HG03103 (cell line): ENCODE measurements around the gene LPA.
"Not testable (repeated sequence)": the region's sequence is repeated elsewhere in the genome, so short reads cannot be mapped to it uniquely, and the experiment has no call there.

Source experiments
- ATAC-seq: cut with Tn5 transposase; IDR thresholded peaks from one replicate; pipeline ENCODE4 v1.9.1; 2021; ENCODE audit warnings: low read depth; ENCODE audit not compliant: unreplicated experiment

Gene LPA, protein sequence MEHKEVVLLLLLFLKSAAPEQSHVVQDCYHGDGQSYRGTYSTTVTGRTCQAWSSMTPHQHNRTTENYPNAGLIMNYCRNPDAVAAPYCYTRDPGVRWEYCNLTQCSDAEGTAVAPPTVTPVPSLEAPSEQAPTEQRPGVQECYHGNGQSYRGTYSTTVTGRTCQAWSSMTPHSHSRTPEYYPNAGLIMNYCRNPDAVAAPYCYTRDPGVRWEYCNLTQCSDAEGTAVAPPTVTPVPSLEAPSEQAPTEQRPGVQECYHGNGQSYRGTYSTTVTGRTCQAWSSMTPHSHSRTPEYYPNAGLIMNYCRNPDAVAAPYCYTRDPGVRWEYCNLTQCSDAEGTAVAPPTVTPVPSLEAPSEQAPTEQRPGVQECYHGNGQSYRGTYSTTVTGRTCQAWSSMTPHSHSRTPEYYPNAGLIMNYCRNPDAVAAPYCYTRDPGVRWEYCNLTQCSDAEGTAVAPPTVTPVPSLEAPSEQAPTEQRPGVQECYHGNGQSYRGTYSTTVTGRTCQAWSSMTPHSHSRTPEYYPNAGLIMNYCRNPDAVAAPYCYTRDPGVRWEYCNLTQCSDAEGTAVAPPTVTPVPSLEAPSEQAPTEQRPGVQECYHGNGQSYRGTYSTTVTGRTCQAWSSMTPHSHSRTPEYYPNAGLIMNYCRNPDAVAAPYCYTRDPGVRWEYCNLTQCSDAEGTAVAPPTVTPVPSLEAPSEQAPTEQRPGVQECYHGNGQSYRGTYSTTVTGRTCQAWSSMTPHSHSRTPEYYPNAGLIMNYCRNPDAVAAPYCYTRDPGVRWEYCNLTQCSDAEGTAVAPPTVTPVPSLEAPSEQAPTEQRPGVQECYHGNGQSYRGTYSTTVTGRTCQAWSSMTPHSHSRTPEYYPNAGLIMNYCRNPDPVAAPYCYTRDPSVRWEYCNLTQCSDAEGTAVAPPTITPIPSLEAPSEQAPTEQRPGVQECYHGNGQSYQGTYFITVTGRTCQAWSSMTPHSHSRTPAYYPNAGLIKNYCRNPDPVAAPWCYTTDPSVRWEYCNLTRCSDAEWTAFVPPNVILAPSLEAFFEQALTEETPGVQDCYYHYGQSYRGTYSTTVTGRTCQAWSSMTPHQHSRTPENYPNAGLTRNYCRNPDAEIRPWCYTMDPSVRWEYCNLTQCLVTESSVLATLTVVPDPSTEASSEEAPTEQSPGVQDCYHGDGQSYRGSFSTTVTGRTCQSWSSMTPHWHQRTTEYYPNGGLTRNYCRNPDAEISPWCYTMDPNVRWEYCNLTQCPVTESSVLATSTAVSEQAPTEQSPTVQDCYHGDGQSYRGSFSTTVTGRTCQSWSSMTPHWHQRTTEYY (N-terminal part only)

DNA sequence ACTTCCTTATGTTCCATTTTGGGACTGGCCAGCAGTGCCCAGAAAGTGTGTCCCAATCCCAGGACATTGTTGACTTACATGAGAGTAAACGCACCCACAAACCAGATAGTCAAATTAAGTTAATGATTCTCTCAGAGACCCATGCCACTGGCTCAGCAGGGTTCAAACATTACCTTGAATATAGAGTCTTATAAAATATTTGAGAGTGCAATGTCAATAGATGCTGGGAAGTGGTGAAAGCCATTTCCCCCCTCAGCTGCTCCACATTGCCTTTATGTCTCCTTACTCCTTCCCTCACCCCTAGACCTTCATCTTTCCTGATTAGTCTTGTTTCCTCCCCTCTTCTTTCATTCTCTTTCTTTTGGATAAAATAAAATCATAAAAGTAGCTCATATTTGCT lies at the start of gene LPA:
TSS of gene LPA (minus strand) at position 78 of the 400 bp plus-strand sequence. CDS start at position 17, 61 bp downstream.
- not testable (repeated sequence) for ATAC-seq

DNA sequence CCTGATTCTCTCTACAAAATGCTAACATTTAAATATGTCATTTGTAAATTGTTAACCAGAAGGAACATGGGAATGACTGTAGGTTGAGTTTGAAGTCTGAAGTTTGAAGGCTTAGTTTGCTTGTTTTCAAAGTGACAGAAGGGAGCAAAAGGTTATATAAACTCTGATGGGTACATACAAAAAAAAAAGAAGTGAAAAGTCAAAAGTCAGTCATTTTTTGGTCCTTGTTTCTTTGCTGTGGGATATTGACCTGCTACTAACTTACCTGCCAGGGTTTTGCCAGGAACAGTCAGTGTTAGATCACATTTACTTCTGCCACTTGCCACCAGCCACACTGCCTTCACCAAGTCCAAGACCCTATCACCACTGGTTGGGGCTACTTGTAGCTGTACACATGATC lies 44.9 kb upstream of the LPA start:
- ATAC-seq = not testable (repeated sequence)

- not testable (repeated sequence) for ATAC-seq
These were observed 40.6 kb upstream of the LPA start for GRCh38 chr6:160704688-160705087.

- ATAC-seq = not testable (repeated sequence)
These were observed 38.0 kb upstream of the LPA start, which contains the start of gene PLG for GRCh38 chr6:160701918-160702680. Gene PLG (plus strand): TSS chr6:160702244. CDS start chr6:160702305, 61 bp downstream.

DNA sequence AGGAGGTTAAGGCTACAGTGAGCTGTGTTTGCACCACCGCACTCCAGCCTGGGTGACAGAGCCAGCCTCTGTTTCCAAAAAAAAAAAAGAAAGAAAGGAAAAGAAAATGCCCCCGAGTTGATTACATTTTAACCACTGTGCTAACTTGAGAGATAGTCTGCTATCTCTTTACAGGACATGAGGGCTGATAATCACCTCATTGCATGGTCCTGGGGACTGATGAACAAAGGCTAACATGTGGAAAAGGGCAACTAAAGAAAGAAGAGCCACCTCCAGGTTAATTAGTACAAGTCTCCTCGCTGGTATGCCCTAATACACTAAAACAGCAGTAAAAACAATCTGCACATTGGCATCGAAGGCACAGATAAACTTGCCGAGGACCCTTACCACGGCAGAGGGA lies 33.8 kb upstream of the LPA start:
- no peak for ATAC-seq

DNA sequence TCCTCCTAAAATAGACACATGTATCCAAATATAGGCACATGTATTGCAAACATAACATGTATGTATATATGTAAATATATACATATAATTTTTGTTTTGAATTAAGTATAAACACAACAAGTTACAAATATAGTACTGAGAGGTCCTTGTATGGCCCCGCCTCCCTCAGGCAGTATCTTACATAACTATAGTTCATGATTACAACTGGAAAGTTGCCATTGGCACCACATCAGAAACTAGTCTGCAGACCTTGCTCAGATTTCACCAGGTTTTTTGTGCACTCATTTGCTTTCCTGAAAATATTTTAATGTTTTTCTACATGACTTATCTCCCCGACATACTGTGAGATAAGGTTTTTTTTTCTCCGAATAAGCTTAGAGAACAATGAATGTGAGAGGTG lies 32.8 kb upstream of the LPA start:
- ATAC-seq = not testable (repeated sequence)

DNA sequence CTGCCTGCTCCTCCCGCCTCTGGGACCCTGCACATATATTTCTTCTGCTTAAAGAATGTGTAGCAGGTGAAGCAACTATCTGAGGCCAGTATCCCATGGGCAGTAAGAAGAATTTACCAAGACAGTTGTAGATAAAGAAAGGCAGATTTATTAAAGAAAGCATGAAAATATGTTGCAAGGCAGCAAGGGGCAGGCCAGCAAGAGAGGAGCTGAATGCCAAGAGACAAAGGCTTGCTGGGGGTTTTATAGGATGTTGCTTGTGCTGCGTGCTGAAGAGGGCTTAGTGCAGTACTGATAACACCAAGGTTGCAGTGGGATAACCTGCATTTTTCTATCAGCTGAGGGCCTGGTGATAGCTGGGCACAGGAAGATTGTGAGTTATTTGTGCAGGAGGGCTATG lies 31.5 kb upstream of the LPA start:
- ATAC-seq = not testable (repeated sequence)

- not testable (repeated sequence) for ATAC-seq
These were observed 30.9 kb upstream of the LPA start for GRCh38 chr6:160695025-160695424.

GRCh38 chr6:160692369-160692959 lies 28.4 kb upstream of the LPA start:
- no peak for ATAC-seq

GRCh38 chr6:160691617-160692016 lies 27.5 kb upstream of the LPA start:
- no peak for ATAC-seq

DNA sequence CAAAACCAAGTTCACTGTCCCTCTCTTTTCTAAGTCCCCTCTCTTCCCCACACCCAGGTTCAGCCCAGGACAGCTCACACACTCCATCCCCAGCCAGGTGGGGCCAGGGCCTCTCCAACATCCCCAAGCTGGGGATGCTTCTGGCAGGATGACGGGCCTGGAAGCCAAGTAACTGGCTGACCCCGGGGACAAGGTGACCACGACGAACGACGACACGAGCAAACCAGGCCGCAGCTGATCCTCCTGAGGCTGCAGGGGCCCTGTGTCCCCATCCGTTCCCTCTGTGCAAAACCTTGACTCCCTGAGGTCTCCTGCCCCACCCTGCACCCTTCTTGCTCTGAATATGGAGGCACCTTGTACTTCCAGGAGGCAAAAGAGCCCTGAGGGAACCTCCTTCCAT lies 26.4 kb upstream of the LPA start:
- ATAC-seq = no peak

GRCh38 chr6:160685762-160686450 lies 21.8 kb upstream of the LPA start:
- ATAC-seq = no peak

- ATAC-seq = not testable (repeated sequence)
These were observed 21.2 kb upstream of the LPA start for GRCh38 chr6:160685101-160685761.

DNA sequence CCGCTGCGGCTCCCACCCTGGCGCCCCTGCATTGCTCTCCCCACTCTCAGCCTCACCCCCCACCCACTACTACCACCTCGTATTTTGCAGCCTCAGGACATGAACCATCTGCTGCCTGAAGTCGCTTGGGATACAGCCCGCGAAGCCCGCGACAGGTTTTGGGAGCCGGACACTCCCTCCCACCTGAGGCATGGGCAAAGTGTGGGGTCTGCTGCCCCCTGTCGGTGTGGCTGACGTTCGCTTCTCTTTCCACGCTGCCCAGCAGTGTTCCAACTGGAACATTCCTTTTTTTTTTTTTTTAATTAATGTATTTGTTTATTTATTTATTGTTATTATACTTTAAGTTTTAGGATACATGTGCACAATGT lies 15.3 kb upstream of the LPA start:
- no peak for ATAC-seq

GRCh38 chr6:160678744-160679401 lies 14.8 kb upstream of the LPA start:
- no peak for ATAC-seq

DNA sequence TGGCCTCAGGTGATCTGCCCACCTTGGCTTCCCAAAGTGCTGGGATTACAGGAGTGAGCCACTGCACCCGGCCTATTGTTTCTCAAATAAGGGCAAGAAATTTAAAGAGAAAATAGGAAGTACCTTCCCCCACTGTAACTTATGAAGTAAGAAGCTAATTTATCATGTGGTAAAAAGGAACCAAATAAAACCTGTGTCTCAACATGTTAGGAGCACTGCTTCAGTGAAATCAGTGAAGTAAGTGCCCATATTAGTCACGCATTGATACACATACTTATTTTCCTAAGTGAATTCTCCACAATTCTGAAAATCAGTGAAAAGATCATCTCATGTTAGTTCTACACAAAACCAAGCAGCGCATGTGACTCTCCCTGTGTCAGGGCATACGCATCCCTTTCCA lies 14.2 kb upstream of the LPA start:
- ATAC-seq = no peak

GRCh38 chr6:160676418-160676817 lies 12.3 kb upstream of the LPA start:
- not testable (repeated sequence) for ATAC-seq

DNA sequence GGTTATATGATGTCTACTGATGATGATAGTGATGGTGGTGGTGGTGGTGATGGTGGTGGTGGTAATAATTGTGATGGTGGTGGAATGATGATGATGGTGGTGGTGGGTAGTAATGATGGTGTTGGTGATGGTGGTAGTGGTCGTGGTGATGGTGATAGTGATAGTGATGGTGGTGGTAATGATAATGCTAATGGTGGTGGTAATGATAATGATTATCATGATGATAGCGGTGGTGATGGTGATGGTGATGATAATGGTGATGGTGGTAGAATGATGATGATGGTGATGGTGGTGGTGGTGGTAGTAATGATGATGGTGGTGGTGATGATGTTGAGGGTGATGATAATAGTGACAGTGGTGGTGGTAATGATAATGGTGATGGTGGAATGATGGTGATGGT lies 4.5 kb upstream of the LPA start:
- no peak for ATAC-seq
